Trophoblast cell (in vitro differentiated cells and primary cell): ENCODE results near the gene PKP4.

Source experiments
- DNase-seq, 2 donors: peaks; one replicate each; pipeline ENCODE4 v3.0.0-alpha.2; 2016
- H2AFZ ChIP-seq: 2 replicates; pipeline ENCODE4 v1.6.1; 2013; ENCODE audit warnings: low read length, moderate library complexity, mild to moderate bottlenecking; ENCODE audit not compliant: insufficient read depth, poor library complexity
- H2AK5ac ChIP-seq: 2 replicates; pipeline ENCODE4 v1.6.1; 2013; ENCODE audit warnings: mild to moderate bottlenecking, low read length
- H2BK120ac ChIP-seq: 2 replicates; pipeline ENCODE4 v1.6.1; 2013; ENCODE audit warnings: low read length, mild to moderate bottlenecking, moderate library complexity; ENCODE audit not compliant: insufficient read depth, poor library complexity
- H2BK12ac ChIP-seq: 2 replicates; pipeline ENCODE4 v1.6.1; 2013; ENCODE audit warnings: mild to moderate bottlenecking, low read length, moderate library complexity
- H2BK5ac ChIP-seq: 2 replicates; pipeline ENCODE4 v1.6.1; 2013; ENCODE audit warnings: low read length, low read depth, moderate library complexity, mild to moderate bottlenecking; ENCODE audit not compliant: poor library complexity
- H3K14ac ChIP-seq: 2 replicates; pipeline ENCODE4 v1.6.1; 2013; ENCODE audit warnings: mild to moderate bottlenecking, low read length
- H3K18ac ChIP-seq: 2 replicates; pipeline ENCODE4 v1.6.1; 2013; ENCODE audit warnings: mild to moderate bottlenecking, low read length
- H3K23ac ChIP-seq: 2 replicates; pipeline ENCODE4 v1.6.1; 2013; ENCODE audit warnings: low read length
- H3K27ac ChIP-seq: 2 replicates; pipeline ENCODE4 v1.5.1; 2013; ENCODE audit warnings: low read depth, mild to moderate bottlenecking, inconsistent platforms, low read length, moderate library complexity
- H3K27me3 ChIP-seq: 2 replicates; pipeline ENCODE4 v1.6.1; 2013; ENCODE audit warnings: inconsistent platforms, mild to moderate bottlenecking, low read length, moderate library complexity; ENCODE audit not compliant: insufficient read depth
- H3K36me3 ChIP-seq, 2 experiments: 1 replicate in 1 of 2; 2 replicates in 1 of 2; pipeline ENCODE4 v1.6.1; 2013; ENCODE audit warnings: low read length in 2 of 2, mild to moderate bottlenecking in 2 of 2, moderate library complexity in 1 of 2; ENCODE audit not compliant: insufficient read depth in 2 of 2, control insufficient read depth in 1 of 2
- H3K4ac ChIP-seq: 2 replicates; pipeline ENCODE4 v1.6.1; 2013; ENCODE audit warnings: low read depth, mild to moderate bottlenecking, low read length, moderate library complexity
- H3K4me1 ChIP-seq, 2 experiments: 1 replicate in 1 of 2; 2 replicates in 1 of 2; pipeline ENCODE4 v1.6.1; 2013; ENCODE audit warnings: low read length in 2 of 2, mild to moderate bottlenecking in 2 of 2, moderate library complexity in 1 of 2; ENCODE audit not compliant: insufficient read depth in 2 of 2, control insufficient read depth in 1 of 2
- H3K4me2 ChIP-seq: 2 replicates; pipeline ENCODE4 v1.6.1; 2013; ENCODE audit warnings: inconsistent platforms, mild to moderate bottlenecking, low read length, moderate library complexity
- H3K4me3 ChIP-seq: 2 replicates; pipeline ENCODE4 v1.5.1; 2013; ENCODE audit warnings: mild to moderate bottlenecking, low read depth, low read length, inconsistent platforms
- H3K79me1 ChIP-seq: one replicate; pipeline ENCODE4 v1.6.1; 2013; ENCODE audit warnings: low read length
- H3K79me2 ChIP-seq: 2 replicates; pipeline ENCODE4 v1.6.1; 2013; ENCODE audit warnings: low read length, mild to moderate bottlenecking; ENCODE audit not compliant: control insufficient read depth, insufficient read depth, poor library complexity
- H3K9ac ChIP-seq: 2 replicates; pipeline ENCODE4 v1.6.1; 2013; ENCODE audit warnings: mild to moderate bottlenecking, low read length
- H3K9me3 ChIP-seq: 2 replicates; pipeline ENCODE4 v1.6.1; 2013; ENCODE audit warnings: low read depth, mild to moderate bottlenecking, control low read depth, inconsistent platforms, low read length; ENCODE audit not compliant: insufficient read depth
- H4K12ac ChIP-seq: 2 replicates; pipeline ENCODE4 v1.6.1; 2013; ENCODE audit warnings: low read depth, mild to moderate bottlenecking, low read length, moderate library complexity
- H4K8ac ChIP-seq: 2 replicates; pipeline ENCODE4 v1.6.1; 2013; ENCODE audit warnings: low read depth, mild to moderate bottlenecking, low read length, moderate library complexity
- H4K91ac ChIP-seq: one replicate; pipeline ENCODE4 v1.6.1; 2013; ENCODE audit warnings: low read depth, mild to moderate bottlenecking, low read length, moderate library complexity
- WGBS: extraction: QIAGEN DNeasy Blood & Tissue Kit; methylation state at CpG from one replicate; pipeline ENCODE4 v1.1.7; 2013; ENCODE audit warnings: missing lambda C conversion rate; ENCODE audit not compliant: insufficient read length, insufficient coverage; ENCODE audit errors: extremely low coverage; 5-methylcytosine and 5-hydroxymethylcytosine counted together

PKP4 gene

GRCh38 chr2:158624071-158624667 lies 167.4 kb downstream of the PKP4 start:
- Histone ChIP-seq H3K4me1 (no peaks in the 10 kb centered on the region), H3K4me3 (no peak overlapping the region), H3K9me3 (no peaks in the 10 kb centered on the region), H3K9ac (no peak overlapping the region), H3K14ac (no peak overlapping the region), H3K79me1 (no peaks in the 10 kb centered on the region), H3K27ac (no peak overlapping the region), H3K36me3 (peaks cover 7 to 12% of the 10 kb centered on the region in 2 experiments), H4K8ac (no peak overlapping the region), H3K27me3 (no peaks in the 10 kb centered on the region), H4K91ac (no peak overlapping the region), H2BK12ac (no peak overlapping the region), H2AFZ (no peak overlapping the region), H4K12ac (no peak overlapping the region), H3K4ac (no peak overlapping the region), H2AK5ac (no peak overlapping the region), H3K23ac (no peak overlapping the region), H3K18ac (no peak overlapping the region), H2BK120ac (no peak overlapping the region), H2BK5ac (no peak overlapping the region), H3K4me2 (no peak overlapping the region), H3K79me2 (no peaks in the 10 kb centered on the region)
- no CpG with 5 or more reads among the region's 3 CpGs for WGBS
- no peak for DNase-seq

GRCh38 chr2:158624961-158625360 lies 168.2 kb downstream of the PKP4 start:
- Histone ChIP-seq H2AFZ (no peak overlapping the region), H3K9me3 (no peaks in the 10 kb centered on the region), H4K8ac (no peak overlapping the region), H3K36me3 (peaks cover 7 to 12% of the 10 kb centered on the region in 2 experiments), H2BK120ac (no peak overlapping the region), H3K79me1 (no peaks in the 10 kb centered on the region), H3K14ac (no peak overlapping the region), H3K23ac (no peak overlapping the region), H2AK5ac (no peak overlapping the region), H3K18ac (no peak overlapping the region), H3K4ac (no peak overlapping the region), H3K4me1 (no peaks in the 10 kb centered on the region), H4K12ac (no peak overlapping the region), H3K4me3 (no peak overlapping the region), H3K79me2 (no peaks in the 10 kb centered on the region), H3K4me2 (no peak overlapping the region), H3K9ac (no peak overlapping the region), H4K91ac (no peak overlapping the region), H3K27ac (no peak overlapping the region), H2BK5ac (no peak overlapping the region), H2BK12ac (no peak overlapping the region), H3K27me3 (no peaks in the 10 kb centered on the region)
- no CpG with 5 or more reads among the region's 19 CpGs for WGBS
- DNase-seq, result no peak

GRCh38 chr2:158629116-158629515 lies 172.4 kb downstream of the PKP4 start:
- Histone ChIP-seq H3K23ac (no peak overlapping the region), H3K4me2 (no peak overlapping the region), H3K14ac (no peak overlapping the region), H3K79me2 (no peaks in the 10 kb centered on the region), H2AK5ac (no peak overlapping the region), H3K27me3 (no peaks in the 10 kb centered on the region), H4K8ac (no peak overlapping the region), H4K12ac (no peak overlapping the region), H3K4ac (no peak overlapping the region), H4K91ac (no peak overlapping the region), H3K4me3 (no peak overlapping the region), H3K27ac (no peak overlapping the region), H3K79me1 (no peaks in the 10 kb centered on the region), H2BK5ac (no peak overlapping the region), H2AFZ (no peak overlapping the region), H2BK120ac (no peak overlapping the region), H3K9ac (no peak overlapping the region), H3K18ac (no peak overlapping the region), H2BK12ac (no peak overlapping the region), H3K9me3 (no peaks in the 10 kb centered on the region), H3K36me3 (peaks cover 12 to 15% of the 10 kb centered on the region in 2 experiments), H3K4me1 (no peaks in the 10 kb centered on the region)
- no CpG with 5 or more reads among the region's 5 CpGs for WGBS
- DNase-seq, result no peak

- Histone ChIP-seq H2BK120ac (no peak overlapping the region), H3K36me3 (peaks cover 7 to 8% of the 10 kb centered on the region in 2 experiments), H2AFZ (no peak overlapping the region), H3K14ac (no peak overlapping the region), H3K23ac (no peak overlapping the region), H3K9me3 (no peaks in the 10 kb centered on the region), H3K18ac (no peak overlapping the region), H3K27me3 (no peaks in the 10 kb centered on the region), H3K4me1 (peaks cover 3 to 4% of the 10 kb centered on the region in 2 experiments), H4K91ac (no peak overlapping the region), H3K79me1 (no peaks in the 10 kb centered on the region), H2BK5ac (no peak overlapping the region), H3K27ac (no peak overlapping the region), H4K12ac (no peak overlapping the region), H2AK5ac (no peak overlapping the region), H3K4me3 (no peak overlapping the region), H3K4ac (no peak overlapping the region), H3K4me2 (no peak overlapping the region), H4K8ac (no peak overlapping the region), H3K79me2 (no peaks in the 10 kb centered on the region), H3K9ac (no peak overlapping the region), H2BK12ac (no peak overlapping the region)
- no CpG with 5 or more reads among the region's 2 CpGs for WGBS
- DNase-seq, result no peak
These were observed 176.5 kb downstream of the PKP4 start for GRCh38 chr2:158633261-158633660.
